H1 (cell line): ENCODE results near the gene MRPS10. TPM values are rescaled to one million over a fixed set of nuclear protein-coding genes. Genes with fewer than 3 reads are reported as not detected.

Experiments used
- CHD2 ChIP-seq: IDR thresholded peaks from 2 replicates; pipeline ENCODE4 v1.6.1; 2012; ENCODE audit warnings: low read length, improper control_type of control experiment
- CHD7 ChIP-seq: fragments of 300-600 bp; sonication (generic); IDR thresholded peaks from 2 replicates; pipeline ENCODE4 v1.7.1; 2012; ENCODE audit warnings: low read length, moderate library complexity, mild to moderate bottlenecking, inconsistent platforms; ENCODE audit not compliant: insufficient replicate concordance
- KDM4A ChIP-seq: IDR thresholded peaks from one replicate; pipeline ENCODE4 v1.7.1; 2012; ENCODE audit warnings: low read depth, mild to moderate bottlenecking, moderate library complexity, low read length, inconsistent platforms; ENCODE audit not compliant: severe bottlenecking
- KDM5A ChIP-seq: fragments of 200-600 bp; IDR thresholded peaks from 2 replicates; pipeline ENCODE4 v1.7.1; 2012; ENCODE audit warnings: mild to moderate bottlenecking, low read length, inconsistent platforms, mixed read lengths
- NRF1 ChIP-seq: IDR thresholded peaks from 2 replicates; pipeline ENCODE4 v1.6.1; 2011; ENCODE audit warnings: mild to moderate bottlenecking, low read depth, low read length, improper control_type of control experiment
- RNF2 ChIP-seq: fragments of 200-900, 300-1000 bp; sonication (generic); IDR thresholded peaks from 2 replicates; pipeline ENCODE4 v1.7.1; 2016; ENCODE audit warnings: borderline replicate concordance, low read depth, mild to moderate bottlenecking, antibody characterized with exemption, low read length; ENCODE audit not compliant: poor library complexity, severe bottlenecking; ENCODE audit errors: missing control alignments
- SRF ChIP-seq: IDR thresholded peaks from 2 replicates; pipeline ENCODE4 v1.6.1; 2011; ENCODE audit warnings: mild to moderate bottlenecking, low read depth, low read length, moderate library complexity
- TCF12 ChIP-seq: IDR thresholded peaks from 2 replicates; pipeline ENCODE4 v1.6.1; 2011; ENCODE audit warnings: low read depth, mild to moderate bottlenecking, low read length
- USF2 ChIP-seq: IDR thresholded peaks from 2 replicates; pipeline ENCODE4 v1.6.1; 2011; ENCODE audit warnings: low read length, improper control_type of control experiment
- polyA plus RNA-seq, 7 experiments: library from polyadenylated mRNA; depleted of rRNA in 3 of 7; stranded (reverse) in 5 of 7; unstranded in 2 of 7; fragments of >200 nt in 5 of 7; fragments of 200-250 nt in 2 of 7; gene quantifications; 1 replicate in 5 of 7; 2 replicates in 1 of 7; 4 replicates in 1 of 7; pipeline versions ENCODE4 v1.2.1 to v1.2.3, GENCODE V29; 2011 to 2013; ENCODE audit warnings: missing spikeins in 2 of 7, mixed read lengths in 2 of 7
- total RNA-seq: library from RNA; stranded (reverse); fragmentation: NEBNext Ultra II Directional; extraction: Animal tissue kit (Norgen Biotek cat#: 25700); gene quantifications from 2 replicates; pipeline ENCODE4 v1.2.1, GENCODE V29; 2021

MRPS10 gene
- total and polyA plus RNA-seq, 2 of the 8 experiments (the other 6 are each of a cell fraction or from before 2014, with no cell fraction given): 20.5 to 33.6 TPM

GRCh38 chr6:42217157-42217518 lies 523 bp downstream of the MRPS10 start (continued):
- TF ChIP-seq CHD7: no peak
- no peak for TF ChIP-seq KDM5A
- no peak for TF ChIP-seq SRF
- no peak for TF ChIP-seq CHD2
- TF ChIP-seq USF2: no peak
- TF ChIP-seq TCF12: no peak
- no peak for TF ChIP-seq KDM4A
- TF ChIP-seq RNF2: no peak
- no peak for TF ChIP-seq NRF1
